Measurements from ENCODE around the gene RPS5. TPM values are rescaled to one million over a fixed set of nuclear protein-coding genes. Genes with fewer than 3 reads are reported as not detected.

The RPS5 gene
- 2,350 and 2,403 TPM in 2 replicates for total RNA-seq

DNA sequence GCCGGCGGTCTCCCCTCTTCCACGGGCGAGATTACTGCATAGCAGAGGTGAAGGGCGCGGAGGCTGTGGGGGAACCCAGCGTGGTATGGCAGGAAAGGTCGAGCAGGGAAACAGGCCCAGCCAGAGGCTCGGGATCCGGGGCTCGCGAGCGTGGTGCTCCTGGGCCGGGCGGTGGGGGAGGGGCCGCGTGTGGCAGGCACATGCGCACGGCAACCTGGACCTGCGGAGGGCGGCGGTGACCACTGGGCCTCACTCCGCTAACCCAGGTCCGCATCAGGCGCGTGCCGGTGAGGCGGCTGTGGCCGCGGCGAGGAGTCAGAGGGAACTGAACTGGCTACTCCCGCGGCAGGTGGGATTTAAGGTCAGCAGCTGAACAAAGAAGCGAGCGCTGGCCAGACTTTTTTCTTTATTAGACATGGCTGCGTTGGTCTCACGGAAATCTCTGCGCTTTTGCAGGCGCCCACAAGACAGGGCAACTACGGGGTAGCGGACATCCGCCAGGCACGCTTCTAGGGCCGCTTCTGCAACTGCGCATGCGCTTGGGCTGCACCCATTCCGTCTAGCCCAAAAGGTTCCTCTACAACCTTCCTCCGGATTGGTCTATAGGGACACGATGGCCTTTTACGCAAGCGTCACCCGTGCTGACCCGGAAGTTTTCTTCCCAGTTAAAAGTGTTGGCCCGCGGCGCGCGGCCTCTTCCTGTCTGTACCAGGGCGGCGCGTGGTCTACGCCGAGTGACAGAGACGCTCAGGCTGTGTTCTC, at the start of gene RPS5:
RPS5 (plus strand) TSS at position 694 of the 762 bp plus-strand sequence. CDS start 869 bp downstream, outside the sequence.

DNA sequence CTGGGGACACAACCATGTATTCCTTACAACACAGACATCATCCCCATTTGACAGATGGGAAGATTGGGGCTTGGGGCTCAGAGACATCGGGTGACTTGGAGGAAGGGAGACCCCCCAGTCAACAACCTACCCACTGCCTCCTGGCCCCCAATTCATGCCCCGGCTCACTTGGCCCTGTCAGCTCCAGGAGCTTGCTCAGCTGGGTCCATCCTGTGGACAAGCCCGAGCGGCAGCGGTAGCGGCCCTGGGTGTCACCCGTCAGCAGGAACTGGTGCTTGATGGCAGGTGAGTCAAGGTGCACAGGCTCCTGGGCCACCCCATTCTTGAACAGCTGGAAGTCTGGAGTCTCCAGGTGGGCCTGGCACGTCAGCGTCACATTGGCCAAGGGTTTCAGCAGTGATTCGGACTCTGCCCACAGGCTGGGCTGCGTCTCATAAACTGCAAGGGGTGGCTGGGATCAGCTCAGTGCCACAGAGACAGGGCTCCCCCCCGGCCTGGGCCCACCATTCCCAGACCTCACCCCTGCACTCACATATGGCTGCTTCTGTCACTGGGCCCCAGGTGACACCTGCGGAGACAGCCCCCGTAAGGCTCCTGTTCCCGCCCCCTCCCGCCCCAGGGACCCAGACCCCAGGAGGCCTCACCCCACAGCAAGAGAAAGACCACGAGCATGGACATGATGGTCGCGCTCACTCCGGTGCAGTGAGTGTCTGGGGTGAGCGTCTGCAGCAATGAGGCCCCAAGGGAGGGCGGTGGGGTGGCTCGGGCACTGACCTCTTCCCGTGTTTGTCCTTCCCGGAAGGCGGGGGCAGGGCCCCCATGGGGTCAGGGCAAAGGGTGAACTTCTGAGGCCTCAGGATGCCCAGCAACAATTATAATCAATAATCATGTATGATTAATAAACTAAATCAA, 34.1 kb upstream of the RPS5 start, which contains the start of gene A1BG:
A1BG (minus strand) TSS at position 733 of the 912 bp plus-strand sequence; CDS start at position 678, 55 bp downstream.

DNA sequence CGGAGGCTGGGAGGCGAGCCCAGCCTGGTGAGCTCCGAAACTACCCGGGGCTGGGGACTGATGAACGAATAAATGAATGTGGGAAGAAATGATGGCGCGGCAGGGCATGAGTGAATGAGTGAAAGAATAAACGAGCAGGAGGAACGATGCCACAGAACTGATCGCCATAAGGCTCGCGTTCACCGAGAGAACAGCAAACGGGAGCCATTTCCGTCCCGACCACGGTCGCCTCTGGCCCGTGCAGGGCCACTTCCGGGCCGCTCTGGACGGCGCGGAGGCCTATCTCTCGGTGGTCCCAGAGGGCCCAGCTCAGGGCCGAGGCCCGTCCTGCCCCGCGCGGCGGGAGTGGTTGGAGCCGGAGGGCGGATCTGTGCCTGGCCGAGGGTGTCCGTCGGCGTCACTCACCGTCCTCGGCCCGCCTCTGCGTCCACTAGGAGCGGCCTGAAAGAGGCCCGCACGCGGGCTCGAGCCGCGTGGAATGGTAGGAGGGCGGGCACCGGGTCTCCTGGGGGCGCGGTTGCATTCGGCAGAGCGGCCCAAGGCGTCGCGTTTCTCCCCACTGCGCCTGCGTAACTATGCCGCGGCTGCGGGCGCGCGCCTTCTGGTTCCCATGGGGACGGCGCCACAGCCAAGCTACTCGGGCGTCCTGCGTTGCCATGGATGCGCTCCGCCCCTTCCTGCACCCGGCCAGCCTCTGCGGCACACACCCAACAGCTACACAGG, 24.6 kb upstream of the RPS5 start, which contains the start of gene ZNF497:
ZNF497 (minus strand) TSS at position 480 of the 723 bp plus-strand sequence. CDS start 5,116 bp downstream, outside the sequence.

DNA sequence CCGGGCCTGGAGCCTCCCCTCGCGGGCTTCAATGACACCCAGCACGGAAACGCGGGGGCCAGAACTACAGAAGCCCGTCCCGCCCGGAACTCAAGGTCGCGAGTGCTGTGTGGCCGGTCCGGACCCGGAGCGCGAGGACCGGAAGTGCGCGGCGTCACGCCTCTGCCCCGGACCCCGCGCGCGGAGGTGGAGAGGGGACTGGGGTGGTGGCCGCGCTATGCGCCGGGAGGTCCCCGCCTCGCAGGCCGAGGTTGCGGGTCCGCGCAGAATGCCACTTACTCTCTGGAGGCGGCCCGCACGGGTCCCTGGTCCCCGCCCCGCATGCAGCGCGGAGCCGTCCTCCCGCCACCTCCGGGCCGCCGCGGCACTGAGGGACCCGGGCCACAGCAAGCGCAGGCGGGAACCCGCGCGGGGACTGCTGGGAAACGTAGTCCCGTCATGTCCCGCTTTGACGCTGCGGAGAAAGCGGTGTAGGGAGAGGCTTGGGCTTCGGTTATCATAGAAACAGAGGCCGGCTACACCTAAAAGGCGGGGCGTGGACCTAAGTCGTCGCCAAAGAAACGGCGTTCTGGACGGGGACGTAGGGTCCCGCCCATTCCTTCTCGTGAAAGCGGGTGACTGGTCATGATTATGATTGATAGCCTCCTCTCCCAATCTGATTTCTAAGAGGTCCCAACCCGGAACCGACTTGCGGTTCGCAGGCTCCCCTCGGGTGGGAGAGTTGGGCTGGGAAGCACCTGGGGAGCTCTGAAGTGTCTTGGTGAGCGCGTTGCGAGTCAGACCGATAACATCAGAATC, 6.2 kb upstream of the RPS5 start, which contains the start of gene ZNF837:
ZNF837 (minus strand) TSS at position 369 of the 798 bp plus-strand sequence. CDS start 11,698 bp downstream, outside the sequence.

DNA sequence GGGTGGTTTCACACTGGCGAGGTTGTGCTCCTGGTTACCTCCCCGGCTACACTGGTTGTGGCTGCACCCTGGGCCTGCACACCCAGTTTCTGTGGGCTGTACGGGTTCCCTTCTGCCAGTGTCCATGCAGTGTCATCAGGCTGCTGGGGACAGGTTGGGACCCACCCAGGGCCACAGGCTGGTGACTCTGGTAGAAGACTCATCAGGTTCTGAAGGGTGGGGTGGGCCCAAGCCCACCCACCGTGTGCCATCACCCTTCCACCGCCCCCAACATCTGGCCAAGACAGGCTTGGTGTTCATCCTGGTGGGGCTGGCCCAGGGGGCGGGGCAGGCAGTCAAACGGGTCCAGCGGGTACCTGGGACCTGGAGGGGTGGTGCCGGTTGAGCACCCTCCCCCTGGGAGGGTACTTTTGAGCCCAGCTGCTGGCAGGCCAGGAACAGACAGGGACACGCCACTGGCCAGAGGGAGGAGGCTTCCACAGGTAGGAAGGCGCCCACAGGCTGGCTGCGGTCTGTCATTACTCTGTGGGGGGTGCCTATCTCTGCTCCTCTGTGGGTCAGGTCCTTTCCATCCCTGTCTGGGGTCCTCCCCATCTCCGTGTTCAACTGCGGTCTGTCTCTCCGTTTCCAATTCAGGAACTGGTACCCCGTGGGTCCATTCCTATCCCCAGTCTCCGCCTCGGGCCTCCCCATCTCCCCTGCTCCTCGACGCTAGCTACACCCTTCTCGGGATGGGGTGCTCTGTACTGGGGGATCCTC, 8.3 kb downstream of the RPS5 start, which contains the start of gene RNF225:
RNF225 (plus strand) TSS at position 437 of the 759 bp plus-strand sequence. CDS start 434 bp downstream, outside the sequence.

DNA sequence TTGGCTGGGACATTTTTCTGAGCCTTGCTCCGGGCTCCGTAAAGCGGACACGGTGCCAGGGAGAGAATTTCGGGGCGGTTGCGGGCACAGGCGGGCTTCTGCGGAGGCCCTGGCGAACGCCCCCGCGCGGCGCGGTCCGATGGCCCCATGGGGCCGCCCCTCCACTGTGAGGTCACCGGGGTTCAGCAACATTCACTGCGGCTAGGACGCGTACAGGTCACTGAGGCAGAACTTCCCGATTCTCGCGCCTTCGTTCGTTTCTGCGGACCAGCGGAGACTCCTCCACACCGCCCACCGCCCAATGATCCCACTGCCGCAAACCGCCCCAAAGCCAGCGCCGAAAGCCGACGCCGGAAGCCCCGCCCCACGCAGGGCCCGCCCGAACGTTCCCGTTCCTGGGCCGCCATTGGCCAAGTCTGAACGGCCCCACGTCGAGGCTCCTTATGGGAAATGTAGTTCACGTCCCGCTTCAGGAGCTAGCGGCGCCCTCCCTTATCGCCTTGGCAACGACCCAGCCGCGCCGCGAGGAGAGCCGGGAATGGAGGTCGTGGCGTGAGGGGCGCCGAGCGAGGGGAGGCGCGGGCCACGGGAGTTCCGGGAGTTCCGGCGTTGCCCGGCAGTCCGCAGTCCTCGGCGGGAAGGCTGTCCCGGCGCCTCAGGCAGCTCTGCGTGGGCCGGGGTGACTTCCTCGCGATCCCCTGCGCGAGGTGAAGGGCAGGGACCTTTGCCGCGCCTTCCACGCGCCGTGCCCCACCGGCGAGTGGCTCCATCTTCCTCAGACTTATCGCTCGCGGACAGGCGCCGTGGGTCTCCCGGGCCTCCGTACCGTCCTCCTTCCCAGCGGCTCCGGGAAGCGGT, 21.3 kb downstream of the RPS5 start, which contains the start of gene ZNF584:
ZNF584 (plus strand) TSS at position 498 of the 858 bp plus-strand sequence. CDS start 499 bp downstream, outside the sequence.

DNA sequence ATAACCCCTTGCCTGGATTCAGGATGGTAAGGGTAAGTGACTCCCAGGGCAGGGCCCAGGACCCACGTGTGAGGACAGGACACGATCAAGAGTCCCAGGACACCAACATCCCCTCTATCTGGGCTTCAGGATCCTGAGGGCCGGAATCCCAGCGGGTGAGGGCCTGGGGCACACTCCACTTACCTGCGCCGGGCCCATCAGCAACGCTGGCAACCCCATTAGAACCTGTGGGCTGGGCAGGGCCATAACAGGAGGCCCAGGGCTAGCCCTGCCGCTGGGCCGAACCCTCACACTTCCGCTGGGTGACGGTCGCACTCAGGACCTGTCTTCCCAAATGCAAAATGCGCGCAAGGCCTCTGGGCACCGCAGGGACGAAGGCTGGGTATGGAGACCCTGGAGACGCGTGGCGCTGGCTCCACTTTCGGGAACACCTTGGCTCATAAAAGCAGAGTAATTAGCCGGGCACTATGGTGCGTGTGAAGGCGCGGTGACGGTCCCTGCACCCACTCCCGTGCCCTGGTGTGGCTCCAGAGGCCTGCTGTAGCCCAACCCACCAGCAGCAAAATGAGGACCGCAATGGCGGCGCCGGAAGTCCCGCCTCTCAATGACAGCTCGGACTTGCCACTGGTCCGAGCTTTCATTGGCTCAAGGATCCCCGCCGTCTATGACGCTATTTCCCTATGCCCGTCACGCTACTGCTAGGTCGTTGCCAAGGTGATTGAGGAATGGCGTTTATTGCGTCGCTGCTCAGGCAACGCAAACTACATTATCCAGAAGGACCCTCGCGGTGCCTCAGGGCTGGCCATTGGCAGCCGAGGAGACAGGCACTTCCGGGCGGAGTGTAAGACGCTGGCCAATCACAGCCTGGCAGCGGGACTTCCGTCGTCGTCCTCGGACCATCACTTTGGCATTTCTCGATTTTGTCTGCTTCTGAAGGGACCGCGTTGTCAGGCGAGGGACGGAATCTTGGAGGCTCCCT, 52.8 kb downstream of the RPS5 start, which contains the start of gene ZNF132:
ZNF132 (minus strand) TSS at position 578 of the 979 bp plus-strand sequence; CDS start at position 246, 332 bp downstream.

Other genes with a start within 250 kb of the RPS5 start
- gene ZNF329, start 236.5 kb upstream of the RPS5 start, total RNA-seq: 4.1 and 8.4 TPM in 2 replicates
- 24.4 and 26.9 TPM in 2 replicates for gene ZNF274, start 204.2 kb upstream of the RPS5 start, total RNA-seq
- 49.7 and 57.3 TPM in 2 replicates for gene ZNF544, start 158.4 kb upstream of the RPS5 start, total RNA-seq
- 2.4 and 4.3 TPM in 2 replicates for gene ZNF8, start 108.3 kb upstream of the RPS5 start, total RNA-seq
- gene ERVK3-1, start 81.9 kb upstream of the RPS5 start, total RNA-seq: 22.0 and 31.9 TPM in 2 replicates
- 2.0 and 2.7 TPM in 2 replicates for gene ZSCAN22, start 60.3 kb upstream of the RPS5 start, total RNA-seq
- gene A1BG, start 33.8 kb upstream of the RPS5 start, total RNA-seq: 15.6 and 26.6 TPM in 2 replicates
- gene ZNF497, start 24.5 kb upstream of the RPS5 start, total RNA-seq: 0.86 and 1.3 TPM in 2 replicates
- gene ZNF837, start 6.2 kb upstream of the RPS5 start, total RNA-seq: 2.5 and 3.7 TPM in 2 replicates
- 0.27 and 0.31 TPM in 2 replicates for gene RNF225, start 8.4 kb downstream of the RPS5 start, total RNA-seq
- 7.0 and 16.3 TPM in 2 replicates for gene ZNF584, start 21.4 kb downstream of the RPS5 start, total RNA-seq
- 1.6 and 2.2 TPM in 2 replicates for gene ZNF132, start 52.9 kb downstream of the RPS5 start, total RNA-seq
- gene ZNF324B, start 64.4 kb downstream of the RPS5 start, total RNA-seq: 6.6 and 7.2 TPM in 2 replicates
- gene ZNF324, start 79.8 kb downstream of the RPS5 start, total RNA-seq: 6.2 and 9.3 TPM in 2 replicates
- gene ZNF446, start 89.1 kb downstream of the RPS5 start, total RNA-seq: 6.5 and 8.6 TPM in 2 replicates
- gene SLC27A5, start 124.7 kb downstream of the RPS5 start, total RNA-seq: 12.7 and 12.8 TPM in 2 replicates
- 11.1 and 13.1 TPM in 2 replicates for gene ZBTB45, start 132.5 kb downstream of the RPS5 start, total RNA-seq
- gene TRIM28, start 156.8 kb downstream of the RPS5 start, total RNA-seq: 265 and 397 TPM in 2 replicates
- 101 and 114 TPM in 2 replicates for gene CHMP2A, start 167.8 kb downstream of the RPS5 start, total RNA-seq
- 32.1 and 51.0 TPM in 2 replicates for gene UBE2M, start 171.3 kb downstream of the RPS5 start, total RNA-seq
- gene MZF1, start 186.1 kb downstream of the RPS5 start, total RNA-seq: 6.6 and 9.8 TPM in 2 replicates

Measured in hair follicular keratinocyte (primary cell).